IMR-90 (cell line): ENCODE data around the gene COL4A1. TPM values are rescaled to one million over a fixed set of nuclear protein-coding genes. Genes with fewer than 3 reads are reported as not detected.
A peak's percentile ranks its signal among the peaks of the same experiment; 100 is the strongest.

ENCODE experiments used
- ATAC-seq: fragments of 200-7000 bp; cut with Tn5 transposase; 2 replicates; pipeline ENCODE4 v1.9.1; 2020; ENCODE audit warnings: low read depth, mild to moderate bottlenecking, moderate library complexity
- BruUV-seq: library from RNA; stranded (reverse); fragments of 400-500 nt; replicated peaks from 2 replicates; lab custom pipeline; 2021; lab: Mats Ljungman, UMichigan
- CTCF ChIA-PET: fragments of 300-600 bp; formaldehyde crosslinking; extraction: SDS; loops from one replicate; lab custom pipeline; 2021; ENCODE audit warnings: antibody characterized with exemption; lab: Yijun Ruan, JAX
- POLR2A ChIA-PET: fragments of 300-600 bp; sonication (Branson Sonifier 250); formaldehyde crosslinking; loops from one replicate; lab custom pipeline; 2022; ENCODE audit warnings: antibody characterized with exemption; ENCODE audit not compliant: unreplicated experiment; lab: Charles Lee
- DNase-seq: peaks from one replicate; pipeline ENCODE4 v3.0.0; 2013
- H2AFZ ChIP-seq: replicated peaks from 2 replicates; pipeline ENCODE3; 2013; ENCODE audit warnings: low read length, mild to moderate bottlenecking; ENCODE audit not compliant: poor library complexity
- H2AK5ac ChIP-seq: 2 replicates; pipeline ENCODE4 v1.6.1; 2013; ENCODE audit warnings: low read depth, low read length, inconsistent platforms
- H2AK9ac ChIP-seq: replicated peaks from 2 replicates; pipeline ENCODE3; 2013; ENCODE audit warnings: mild to moderate bottlenecking, low read depth, low read length, moderate library complexity; ENCODE audit not compliant: poor library complexity
- H2BK120ac ChIP-seq: 2 replicates; pipeline ENCODE4 v1.6.1; 2013; ENCODE audit warnings: low read depth, low read length, inconsistent platforms
- H2BK15ac ChIP-seq: 3 replicates; pipeline ENCODE4 v1.6.1; 2013; ENCODE audit warnings: low read depth, low read length, inconsistent platforms
- H2BK20ac ChIP-seq: 2 replicates; pipeline ENCODE4 v1.6.1; 2013; ENCODE audit warnings: low read depth, mild to moderate bottlenecking, inconsistent platforms, low read length, moderate library complexity
- H2BK5ac ChIP-seq: 2 replicates; pipeline ENCODE4 v1.6.1; 2013; ENCODE audit warnings: mild to moderate bottlenecking, low read depth, low read length, inconsistent platforms; ENCODE audit not compliant: poor library complexity, severe bottlenecking
- H3K14ac ChIP-seq: replicated peaks from 2 replicates; pipeline ENCODE4 v1.6.1; 2013; ENCODE audit warnings: low read depth, low read length, inconsistent platforms
- H3K18ac ChIP-seq: 2 replicates; pipeline ENCODE4 v1.6.1; 2013; ENCODE audit warnings: low read depth, low read length, control low read depth
- H3K23ac ChIP-seq: 2 replicates; pipeline ENCODE4 v1.6.1; 2013; ENCODE audit warnings: low read depth, low read length, inconsistent platforms
- H3K27ac ChIP-seq: 2 replicates; pipeline ENCODE4 v1.5.1; 2013; ENCODE audit warnings: mild to moderate bottlenecking, control low read depth, low read length; ENCODE audit not compliant: insufficient read depth
- H3K27me3 ChIP-seq: 2 replicates; pipeline ENCODE4 v1.6.1; 2013; ENCODE audit warnings: low read length; ENCODE audit not compliant: control insufficient read depth, insufficient read depth
- H3K36me3 ChIP-seq: 2 replicates; pipeline ENCODE4 v1.6.1; 2013; ENCODE audit warnings: low read length, mixed read lengths; ENCODE audit not compliant: control insufficient read depth, insufficient read depth
- H3K4ac ChIP-seq: 2 replicates; pipeline ENCODE4 v1.6.1; 2013; ENCODE audit warnings: low read depth, low read length, inconsistent platforms
- H3K4me1 ChIP-seq: 2 replicates; pipeline ENCODE4 v1.6.1; 2013; ENCODE audit warnings: low read length, mixed read lengths; ENCODE audit not compliant: control insufficient read depth, insufficient read depth
- H3K4me2 ChIP-seq: 2 replicates; pipeline ENCODE4 v1.6.1; 2013; ENCODE audit warnings: low read depth, mild to moderate bottlenecking, control low read depth, low read length, moderate library complexity
- H3K4me3 ChIP-seq: 2 replicates; pipeline ENCODE4 v1.5.1; 2013; ENCODE audit warnings: low read depth, mild to moderate bottlenecking, control low read depth, low read length, moderate library complexity; ENCODE audit not compliant: insufficient read depth
- H3K56ac ChIP-seq: 2 replicates; pipeline ENCODE4 v1.6.1; 2013; ENCODE audit warnings: low read length, inconsistent platforms; ENCODE audit not compliant: insufficient read depth; ENCODE audit errors: extremely low read depth
- H3K79me1 ChIP-seq, 2 experiments: 2 replicates each; pipeline ENCODE4 v1.6.1; 2013; ENCODE audit warnings: low read length in 2 of 2, inconsistent platforms in 1 of 2, low read depth in 1 of 2
- H3K9ac ChIP-seq: 2 replicates; pipeline ENCODE4 v1.6.1; 2013; ENCODE audit warnings: low read depth, low read length, control low read depth
- H3K9me1 ChIP-seq: 2 replicates; pipeline ENCODE4 v1.6.1; 2013; ENCODE audit warnings: low read length, inconsistent platforms; ENCODE audit not compliant: insufficient read depth
- H3K9me3 ChIP-seq: 2 replicates; pipeline ENCODE4 v1.6.1; 2013; ENCODE audit warnings: low read length; ENCODE audit not compliant: control insufficient read depth, insufficient read depth
- H4K20me1 ChIP-seq: 2 replicates; pipeline ENCODE4 v1.6.1; 2013; ENCODE audit warnings: low read length, inconsistent platforms; ENCODE audit not compliant: insufficient read depth
- H4K5ac ChIP-seq: 2 replicates; pipeline ENCODE4 v1.6.1; 2013; ENCODE audit warnings: mild to moderate bottlenecking, low read depth, low read length, control low read depth
- H4K8ac ChIP-seq, 2 experiments: 2 replicates each; pipeline ENCODE4 v1.6.1; 2013; ENCODE audit warnings: low read depth in 2 of 2, low read length in 2 of 2, control low read depth in 1 of 2, inconsistent platforms in 1 of 2
- H4K91ac ChIP-seq: 2 replicates; pipeline ENCODE4 v1.6.1; 2013; ENCODE audit warnings: low read depth, low read length, inconsistent platforms; ENCODE audit not compliant: insufficient read depth
- POLR2A ChIP-seq: IDR thresholded peaks from 2 replicates; pipeline ENCODE4 v1.6.1; 2012; ENCODE audit warnings: mild to moderate bottlenecking, low read depth, low read length
- WGBS, 2 experiments: methylation state at CpG; one replicate each; pipeline versions ENCODE4 v1.1.5 to v1.1.7; 2013; ENCODE audit warnings: missing lambda C conversion rate in 2 of 2; ENCODE audit not compliant: insufficient read length in 1 of 2; ENCODE audit errors: extremely low coverage in 2 of 2; 5-methylcytosine and 5-hydroxymethylcytosine counted together
- dilution Hi-C: fragments of 300-500 bp; cut with HindIII; formaldehyde crosslinking; loops from one replicate; pipeline ENCODE4 v1.14.3; 2018; ENCODE audit warnings: low sequenced_read_pairs; ENCODE audit not compliant: unreplicated experiment
- in situ Hi-C: fragments of 300-500 bp; cut with MboI; formaldehyde crosslinking; loops from 3 replicates; pipeline ENCODE4 v1.14.3; 2019; ENCODE audit warnings: low sequenced_read_pairs, inconsistent platforms, mixed read lengths
- intact Hi-C: fragments of 100-400 bp; cut with micrococcal nuclease; formaldehyde crosslinking; loops from 2 replicates; pipeline ENCODE4 v1.10.0; 2022
- polyA plus RNA-seq, 3 experiments: library from polyadenylated mRNA; depleted of rRNA; stranded (reverse); fragments of >200 nt; gene quantifications; 2 replicates each; pipeline ENCODE4 v1.2.3, GENCODE V29; 2012; ENCODE audit warnings: low replicate concordance in 1 of 3
- total RNA-seq: library from RNA; depleted of rRNA; stranded (reverse); fragments of >200 nt; gene quantifications from 2 replicates; pipeline ENCODE4 v1.2.3, GENCODE V29; 2012
- TF ChIP-seq, protein P1 (sequence below): fragments of 150-350 bp; IDR thresholded peaks from 2 replicates; pipeline ENCODE4 v1.6.1; 2017; ENCODE audit warnings: mild to moderate bottlenecking, antibody characterized with exemption, low read length, low read depth

Gene COL4A1
- total and polyA plus RNA-seq, 2 of the 4 experiments (the other 2 are of a cell fraction), result 230 to 337 TPM

DNA sequence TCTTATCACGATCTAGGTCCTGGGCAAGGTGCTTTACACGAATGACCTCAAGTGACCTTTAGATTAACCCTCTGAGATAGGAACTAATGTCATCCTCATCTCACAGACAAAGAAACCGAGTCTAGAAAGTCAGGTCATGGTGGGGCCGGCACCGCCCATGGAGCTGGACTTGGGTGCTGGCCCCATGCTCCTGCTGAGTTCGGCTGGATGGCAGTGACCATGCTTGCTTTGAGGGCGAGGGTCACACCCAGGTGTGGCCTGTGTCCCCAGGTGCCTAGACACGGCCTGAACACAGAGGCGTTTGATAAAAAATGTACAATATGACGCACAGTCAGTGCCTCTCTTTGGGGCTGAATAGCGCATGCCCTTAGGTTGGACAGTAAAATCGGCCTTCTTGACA is 26.9 kb upstream of the COL4A1 start:
- no peak overlapping the region for H3K4me2 ChIP-seq
- H3K9me1 ChIP-seq, result peaks cover 51% of the 10 kb centered on the region
- peaks cover 53% of the 10 kb centered on the region for H4K20me1 ChIP-seq
- peak overlapping the region; percentile 38; the same call in 1 of the 3 replicates for H2BK15ac ChIP-seq
- H2AK5ac ChIP-seq, result peak overlapping the region; percentile 71
- peak overlapping the region; percentile 32 for H2AK9ac ChIP-seq
- H3K4ac ChIP-seq, result peak overlapping the region; percentile 69
- H3K4me1 ChIP-seq, result peaks cover 59% of the 10 kb centered on the region
- H2AFZ ChIP-seq, result no peak overlapping the region
- H3K27ac ChIP-seq, result no peak overlapping the region
- ChIA-PET POLR2A (interaction anchor here (0.6 kb wide), 1 partner anchor 28 kb away, joined by 4 read pairs; no protein-coding TSS in a partner anchor), CTCF (interaction anchor here (0.7 to 1.3 kb wide), 2 partner anchors 21 to 87 kb away, joined by 3 read pairs; no protein-coding TSS in a partner anchor)
- peaks cover 29% of the 10 kb centered on the region for H3K36me3 ChIP-seq
- peak overlapping the region; percentile 3; the same call in 1 of the 2 replicates for H3K14ac ChIP-seq
- BruUV-seq, result no TSS peak
- H3K79me1 ChIP-seq, result peaks cover 32 to 92% of the 10 kb centered on the region in 2 experiments
- H3K4me3 ChIP-seq, result no peak overlapping the region
- H2BK20ac ChIP-seq, result peak overlapping the region; percentile 21; the same call in 1 of the 2 replicates
- DNase-seq (no peak), ATAC-seq (no peak)
- no peak overlapping the region for H3K56ac ChIP-seq
- H3K27me3 ChIP-seq, result no peaks in the 10 kb centered on the region
- no peak overlapping the region; the same call in 1 of the 2 replicates for H3K23ac ChIP-seq
- intact Hi-C loops (no loop called here), in situ Hi-C loops (no loop called here), dilution Hi-C loops (no loop called here)
- no peak overlapping the region for H4K5ac ChIP-seq
- peak overlapping the region in 1 of 2 experiments; percentile 54; a peak in 1 of 4 replicates for H4K8ac ChIP-seq
- 93% methylated on average over 10 of the region's 12 CpGs; no CpG with 5 or more reads in 1 of the 2 experiments for WGBS, 2 experiments
- TF ChIP-seq POLR2A, result 0 out of 2 replicates have a peak, but pooled peaks have one; percentile 15
- TF ChIP-seq, protein P1, sequence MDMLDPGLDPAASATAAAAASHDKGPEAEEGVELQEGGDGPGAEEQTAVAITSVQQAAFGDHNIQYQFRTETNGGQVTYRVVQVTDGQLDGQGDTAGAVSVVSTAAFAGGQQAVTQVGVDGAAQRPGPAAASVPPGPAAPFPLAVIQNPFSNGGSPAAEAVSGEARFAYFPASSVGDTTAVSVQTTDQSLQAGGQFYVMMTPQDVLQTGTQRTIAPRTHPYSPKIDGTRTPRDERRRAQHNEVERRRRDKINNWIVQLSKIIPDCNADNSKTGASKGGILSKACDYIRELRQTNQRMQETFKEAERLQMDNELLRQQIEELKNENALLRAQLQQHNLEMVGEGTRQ, result no peak
- peak overlapping the region; percentile 25 for H2BK120ac ChIP-seq
- no peak overlapping the region for H3K9ac ChIP-seq
- no peaks in the 10 kb centered on the region for H3K9me3 ChIP-seq
- H3K18ac ChIP-seq, result peak overlapping the region; percentile 1; the same call in 1 of the 2 replicates
- H4K91ac ChIP-seq, result peak overlapping the region; percentile 41; the same call in 1 of the 2 replicates
- peak overlapping the region; percentile 22 for H2BK5ac ChIP-seq
